IMR-90 (cell line): Measurements from ENCODE around the gene TMEM235. TPM values are rescaled to one million over a fixed set of nuclear protein-coding genes. Genes with fewer than 3 reads are reported as not detected.

Experiments used
- ATAC-seq: fragments of 200-7000 bp; cut with Tn5 transposase; 2 replicates; pipeline ENCODE4 v1.9.1; 2020; ENCODE audit warnings: low read depth, mild to moderate bottlenecking, moderate library complexity
- BruUV-seq: library from RNA; stranded (reverse); fragments of 400-500 nt; replicated peaks from 2 replicates; lab custom pipeline; 2021; lab: Mats Ljungman, UMichigan
- CTCF ChIA-PET: fragments of 300-600 bp; formaldehyde crosslinking; extraction: SDS; loops from one replicate; lab custom pipeline; 2021; ENCODE audit warnings: antibody characterized with exemption; lab: Yijun Ruan, JAX
- POLR2A ChIA-PET: fragments of 300-600 bp; sonication (Branson Sonifier 250); formaldehyde crosslinking; loops from one replicate; lab custom pipeline; 2022; ENCODE audit warnings: antibody characterized with exemption; ENCODE audit not compliant: unreplicated experiment; lab: Charles Lee
- DNase-seq: peaks from one replicate; pipeline ENCODE4 v3.0.0; 2013
- H2AFZ ChIP-seq: replicated peaks from 2 replicates; pipeline ENCODE3; 2013; ENCODE audit warnings: low read length, mild to moderate bottlenecking; ENCODE audit not compliant: poor library complexity
- H2AK5ac ChIP-seq: 2 replicates; pipeline ENCODE4 v1.6.1; 2013; ENCODE audit warnings: low read depth, low read length, inconsistent platforms
- H2AK9ac ChIP-seq: replicated peaks from 2 replicates; pipeline ENCODE3; 2013; ENCODE audit warnings: mild to moderate bottlenecking, low read depth, low read length, moderate library complexity; ENCODE audit not compliant: poor library complexity
- H2BK120ac ChIP-seq: 2 replicates; pipeline ENCODE4 v1.6.1; 2013; ENCODE audit warnings: low read depth, low read length, inconsistent platforms
- H2BK15ac ChIP-seq: 3 replicates; pipeline ENCODE4 v1.6.1; 2013; ENCODE audit warnings: low read depth, low read length, inconsistent platforms
- H2BK20ac ChIP-seq: 2 replicates; pipeline ENCODE4 v1.6.1; 2013; ENCODE audit warnings: low read depth, mild to moderate bottlenecking, inconsistent platforms, low read length, moderate library complexity
- H2BK5ac ChIP-seq: 2 replicates; pipeline ENCODE4 v1.6.1; 2013; ENCODE audit warnings: mild to moderate bottlenecking, low read depth, low read length, inconsistent platforms; ENCODE audit not compliant: poor library complexity, severe bottlenecking
- H3K14ac ChIP-seq: replicated peaks from 2 replicates; pipeline ENCODE4 v1.6.1; 2013; ENCODE audit warnings: low read depth, low read length, inconsistent platforms
- H3K18ac ChIP-seq: 2 replicates; pipeline ENCODE4 v1.6.1; 2013; ENCODE audit warnings: low read depth, low read length, control low read depth
- H3K23ac ChIP-seq: 2 replicates; pipeline ENCODE4 v1.6.1; 2013; ENCODE audit warnings: low read depth, low read length, inconsistent platforms
- H3K27ac ChIP-seq: 2 replicates; pipeline ENCODE4 v1.5.1; 2013; ENCODE audit warnings: mild to moderate bottlenecking, control low read depth, low read length; ENCODE audit not compliant: insufficient read depth
- H3K27me3 ChIP-seq: 2 replicates; pipeline ENCODE4 v1.6.1; 2013; ENCODE audit warnings: low read length; ENCODE audit not compliant: control insufficient read depth, insufficient read depth
- H3K36me3 ChIP-seq: 2 replicates; pipeline ENCODE4 v1.6.1; 2013; ENCODE audit warnings: low read length, mixed read lengths; ENCODE audit not compliant: control insufficient read depth, insufficient read depth
- H3K4ac ChIP-seq: 2 replicates; pipeline ENCODE4 v1.6.1; 2013; ENCODE audit warnings: low read depth, low read length, inconsistent platforms
- H3K4me1 ChIP-seq: 2 replicates; pipeline ENCODE4 v1.6.1; 2013; ENCODE audit warnings: low read length, mixed read lengths; ENCODE audit not compliant: control insufficient read depth, insufficient read depth
- H3K4me2 ChIP-seq: 2 replicates; pipeline ENCODE4 v1.6.1; 2013; ENCODE audit warnings: low read depth, mild to moderate bottlenecking, control low read depth, low read length, moderate library complexity
- H3K4me3 ChIP-seq: 2 replicates; pipeline ENCODE4 v1.5.1; 2013; ENCODE audit warnings: low read depth, mild to moderate bottlenecking, control low read depth, low read length, moderate library complexity; ENCODE audit not compliant: insufficient read depth
- H3K56ac ChIP-seq: 2 replicates; pipeline ENCODE4 v1.6.1; 2013; ENCODE audit warnings: low read length, inconsistent platforms; ENCODE audit not compliant: insufficient read depth; ENCODE audit errors: extremely low read depth
- H3K79me1 ChIP-seq, 2 experiments: 2 replicates each; pipeline ENCODE4 v1.6.1; 2013; ENCODE audit warnings: low read length in 2 of 2, inconsistent platforms in 1 of 2, low read depth in 1 of 2
- H3K9ac ChIP-seq: 2 replicates; pipeline ENCODE4 v1.6.1; 2013; ENCODE audit warnings: low read depth, low read length, control low read depth
- H3K9me1 ChIP-seq: 2 replicates; pipeline ENCODE4 v1.6.1; 2013; ENCODE audit warnings: low read length, inconsistent platforms; ENCODE audit not compliant: insufficient read depth
- H3K9me3 ChIP-seq: 2 replicates; pipeline ENCODE4 v1.6.1; 2013; ENCODE audit warnings: low read length; ENCODE audit not compliant: control insufficient read depth, insufficient read depth
- H4K20me1 ChIP-seq: 2 replicates; pipeline ENCODE4 v1.6.1; 2013; ENCODE audit warnings: low read length, inconsistent platforms; ENCODE audit not compliant: insufficient read depth
- H4K5ac ChIP-seq: 2 replicates; pipeline ENCODE4 v1.6.1; 2013; ENCODE audit warnings: mild to moderate bottlenecking, low read depth, low read length, control low read depth
- H4K8ac ChIP-seq, 2 experiments: 2 replicates each; pipeline ENCODE4 v1.6.1; 2013; ENCODE audit warnings: low read depth in 2 of 2, low read length in 2 of 2, control low read depth in 1 of 2, inconsistent platforms in 1 of 2
- H4K91ac ChIP-seq: 2 replicates; pipeline ENCODE4 v1.6.1; 2013; ENCODE audit warnings: low read depth, low read length, inconsistent platforms; ENCODE audit not compliant: insufficient read depth
- BHLHE40 ChIP-seq: fragments of 150-350 bp; IDR thresholded peaks from 2 replicates; pipeline ENCODE4 v1.6.1; 2016; ENCODE audit warnings: mild to moderate bottlenecking, low read depth, low read length
- CEBPB ChIP-seq: IDR thresholded peaks from 2 replicates; pipeline ENCODE4 v1.6.1; 2012; ENCODE audit warnings: low read depth, low read length, improper control_type of control experiment
- CHD1 ChIP-seq: IDR thresholded peaks from 2 replicates; pipeline ENCODE4 v1.6.1; 2012; ENCODE audit warnings: low read depth, low read length, improper control_type of control experiment
- CTCF ChIP-seq: conservative IDR thresholded peaks from 2 replicates; pipeline ENCODE4 v1.5.1; 2012; ENCODE audit warnings: mild to moderate bottlenecking, low read depth, low read length, improper control_type of control experiment
- ELK1 ChIP-seq: fragments of 150-350 bp; IDR thresholded peaks from 2 replicates; pipeline ENCODE4 v1.6.1; 2016; ENCODE audit warnings: low read depth, mild to moderate bottlenecking, low read length, moderate library complexity, borderline replicate concordance
- FOS ChIP-seq: fragments of 150-350 bp; IDR thresholded peaks from 2 replicates; pipeline ENCODE4 v1.6.1; 2016; ENCODE audit warnings: low read depth, low read length
- MAFK ChIP-seq: IDR thresholded peaks from 2 replicates; pipeline ENCODE4 v1.6.1; 2012; ENCODE audit warnings: low read depth, low read length, improper control_type of control experiment
- MAZ ChIP-seq: IDR thresholded peaks from 2 replicates; pipeline ENCODE4 v1.6.1; 2012; ENCODE audit warnings: low read depth, mild to moderate bottlenecking, low read length, improper control_type of control experiment, moderate library complexity, borderline replicate concordance
- MXI1 ChIP-seq: IDR thresholded peaks from 2 replicates; pipeline ENCODE4 v1.6.1; 2012; ENCODE audit warnings: low read depth, mild to moderate bottlenecking, low read length, moderate library complexity, borderline replicate concordance
- NFE2L2 ChIP-seq: fragments of 150-350 bp; IDR thresholded peaks from 2 replicates; pipeline ENCODE4 v1.6.1; 2016; ENCODE audit warnings: low read depth, mild to moderate bottlenecking, low read length
- POLR2A ChIP-seq: IDR thresholded peaks from 2 replicates; pipeline ENCODE4 v1.6.1; 2012; ENCODE audit warnings: mild to moderate bottlenecking, low read depth, low read length
- RAD21 ChIP-seq: IDR thresholded peaks from 2 replicates; pipeline ENCODE4 v1.6.1; 2012; ENCODE audit warnings: low read length, improper control_type of control experiment
- RCOR1 ChIP-seq: IDR thresholded peaks from 2 replicates; pipeline ENCODE4 v1.6.1; 2012; ENCODE audit warnings: mild to moderate bottlenecking, low read length, improper control_type of control experiment; ENCODE audit not compliant: insufficient replicate concordance
- RFX5 ChIP-seq: IDR thresholded peaks from 2 replicates; pipeline ENCODE4 v1.8.0; 2012; ENCODE audit warnings: low read depth, mild to moderate bottlenecking, low read length, moderate library complexity
- SMC3 ChIP-seq: fragments of 150-350 bp; IDR thresholded peaks from 2 replicates; pipeline ENCODE4 v1.6.1; 2016; ENCODE audit warnings: low read depth, mild to moderate bottlenecking, antibody characterized with exemption, low read length, moderate library complexity
- USF2 ChIP-seq: fragments of 150-350 bp; IDR thresholded peaks from 2 replicates; pipeline ENCODE4 v1.6.1; 2017; ENCODE audit warnings: mild to moderate bottlenecking, antibody characterized with exemption, low read length, low read depth
- WGBS, 2 experiments: methylation state at CpG; one replicate each; pipeline versions ENCODE4 v1.1.5 to v1.1.7; 2013; ENCODE audit warnings: missing lambda C conversion rate in 2 of 2; ENCODE audit not compliant: insufficient read length in 1 of 2; ENCODE audit errors: extremely low coverage in 2 of 2; 5-methylcytosine and 5-hydroxymethylcytosine counted together
- dilution Hi-C: fragments of 300-500 bp; cut with HindIII; formaldehyde crosslinking; loops from one replicate; pipeline ENCODE4 v1.14.3; 2018; ENCODE audit warnings: low sequenced_read_pairs; ENCODE audit not compliant: unreplicated experiment
- in situ Hi-C: fragments of 300-500 bp; cut with MboI; formaldehyde crosslinking; loops from 3 replicates; pipeline ENCODE4 v1.14.3; 2019; ENCODE audit warnings: low sequenced_read_pairs, inconsistent platforms, mixed read lengths
- intact Hi-C: fragments of 100-400 bp; cut with micrococcal nuclease; formaldehyde crosslinking; loops from 2 replicates; pipeline ENCODE4 v1.10.0; 2022
- polyA plus RNA-seq, 3 experiments: library from polyadenylated mRNA; depleted of rRNA; stranded (reverse); fragments of >200 nt; gene quantifications; 2 replicates each; pipeline ENCODE4 v1.2.3, GENCODE V29; 2012; ENCODE audit warnings: low replicate concordance in 1 of 3
- total RNA-seq: library from RNA; depleted of rRNA; stranded (reverse); fragments of >200 nt; gene quantifications from 2 replicates; pipeline ENCODE4 v1.2.3, GENCODE V29; 2012

TMEM235 gene
- total and polyA plus RNA-seq, 2 of the 4 experiments (the other 2 are of a cell fraction): not detected

DNA sequence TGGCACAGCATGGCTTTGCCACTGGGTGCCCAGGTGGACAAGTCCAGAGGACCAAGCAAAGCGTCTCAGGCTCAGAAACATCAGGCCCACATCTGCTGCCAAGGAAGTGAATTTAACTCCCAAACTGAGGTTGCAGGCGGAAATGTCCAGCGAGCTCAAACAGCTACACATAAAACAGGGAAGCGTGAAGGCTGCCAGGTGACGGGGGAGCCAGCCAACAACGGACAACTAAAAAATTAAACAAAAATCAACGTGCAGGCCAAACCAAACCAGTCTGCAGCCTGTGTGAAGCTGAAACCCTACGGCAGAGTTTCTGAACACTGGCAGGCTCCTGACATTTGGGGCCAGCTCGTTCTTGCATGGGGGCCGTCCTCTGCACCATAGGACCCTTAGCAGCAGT lies 47.1 kb upstream of the TMEM235 start:
- in situ Hi-C loops: no loop called here
- Histone ChIP-seq H2BK5ac (no peak overlapping the region), H3K4me2 (no peak overlapping the region), H3K4me3 (no peak overlapping the region), H3K23ac (no peak overlapping the region), H3K9ac (no peak overlapping the region), H2BK20ac (no peak overlapping the region), H3K79me1 (peaks cover 24 to 69% of the 10 kb centered on the region in 2 experiments), H3K27ac (no peak overlapping the region), H3K18ac (no peak overlapping the region), H3K27me3 (no peaks in the 10 kb centered on the region), H3K9me1 (peaks cover 17% of the 10 kb centered on the region; the same call in 1 of the 2 replicates), H3K9me3 (no peaks in the 10 kb centered on the region), H3K4ac (no peak overlapping the region), H3K4me1 (peaks cover 14% of the 10 kb centered on the region), H2AFZ (peak overlapping the region; percentile 78), H2AK5ac (no peak overlapping the region), H3K14ac (0 out of 2 replicates have a peak overlapping the region, but pooled peaks have one; percentile 23), H2BK120ac (no peak overlapping the region), H4K20me1 (0 out of 2 replicates have a peak, but pooled peaks cover 6% of the 10 kb centered on the region), H3K36me3 (no peaks in the 10 kb centered on the region; the same call in 1 of the 2 replicates), H4K91ac (no peak overlapping the region), H4K5ac (no peak overlapping the region; the same call in 1 of the 2 replicates), H2AK9ac (peak overlapping the region; percentile 20), H2BK15ac (no peak overlapping the region), H4K8ac (peak overlapping the region in 1 of 2 experiments; percentile 27; a peak in 1 of 4 replicates), H3K56ac (no peak overlapping the region)
- TF ChIP-seq ELK1 (no peak), MAZ (no peak), CTCF (no peak), MAFK (no peak), RAD21 (no peak), BHLHE40 (no peak), RFX5 (no peak), CEBPB (no peak), MXI1 (no peak), FOS (no peak), USF2 (no peak), RCOR1 (no peak), CHD1 (no peak), NFE2L2 (no peak), SMC3 (no peak), POLR2A (no peak)
- CTCF ChIA-PET: no interaction called here
- ATAC-seq: no peak
- DNase-seq: no peak
- dilution Hi-C loops: no loop called here
- 53% methylated on average over 3 of the region's 10 CpGs; no CpG with 5 or more reads in 1 of the 2 experiments for WGBS, 2 experiments
- no TSS peak for BruUV-seq
- intact Hi-C loops: no loop called here
- POLR2A ChIA-PET: no interaction called here
